GM23248 (cell line): ENCODE measurements around the gene HSFX3.

Experiments used
- EZH2 ChIP-seq: fragments of 200-600 bp; sonication (generic); IDR thresholded peaks from 2 replicates; pipeline ENCODE4 v1.6.1; 2018; ENCODE audit warnings: antibody characterized with exemption, mild to moderate bottlenecking; ENCODE audit not compliant: insufficient read depth, poor library complexity, severe bottlenecking
- EZH2phosphoT487 ChIP-seq: fragments of 200-600 bp; sonication (generic); IDR thresholded peaks from 2 replicates; pipeline ENCODE4 v1.6.1; 2018; ENCODE audit warnings: antibody characterized with exemption, moderate library complexity, mild to moderate bottlenecking, low read depth; ENCODE audit not compliant: insufficient read depth

DNA sequence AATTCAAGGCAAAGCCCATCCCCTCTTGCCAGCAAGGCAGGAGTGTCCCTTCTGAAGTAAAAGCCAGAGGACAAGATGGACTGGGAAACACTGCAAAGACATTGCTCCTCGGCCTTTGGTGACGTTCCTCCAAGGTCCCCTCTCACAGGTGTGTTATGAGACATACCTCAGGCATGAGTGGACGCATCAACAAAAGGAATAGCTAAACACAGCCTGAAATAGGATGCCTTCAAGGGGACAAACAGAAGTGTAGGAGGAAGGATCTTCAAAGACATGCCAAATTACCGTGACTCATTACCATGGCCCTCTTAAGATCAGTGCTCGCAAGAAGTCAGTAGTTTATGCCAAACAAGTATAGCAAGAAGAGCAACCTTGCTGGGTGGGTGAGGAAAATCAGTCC lies 38.6 kb downstream of the HSFX3 start:
- TF ChIP-seq EZH2phosphoT487 (no peak), EZH2 (no peak)
